GM18870 (cell line): ENCODE results near the gene RPUSD1.
"Not testable (repeated sequence)": the region's sequence is repeated elsewhere in the genome, so short reads cannot be mapped to it uniquely, and the experiment has no call there.

Experiments
- ATAC-seq: cut with Tn5 transposase; IDR thresholded peaks from one replicate; pipeline ENCODE4 v1.9.1; 2021; ENCODE audit warnings: moderate library complexity; ENCODE audit not compliant: unreplicated experiment

Gene RPUSD1

GRCh38 chr16:787978-788398 is at the start of gene RPUSD1:
RPUSD1 (minus strand) TSS chr16:788381; CDS start chr16:787737, 644 bp downstream.
- ATAC-seq = no peak

GRCh38 chr16:836822-837221 is 48.6 kb upstream of the RPUSD1 start:
- not testable (repeated sequence) for ATAC-seq

- no peak for ATAC-seq
These were observed 48.0 kb upstream of the RPUSD1 start for GRCh38 chr16:836221-836620.

GRCh38 chr16:835373-835772 is 47.2 kb upstream of the RPUSD1 start:
- ATAC-seq = no peak

GRCh38 chr16:833411-833810 is 45.2 kb upstream of the RPUSD1 start:
- ATAC-seq = no peak

- ATAC-seq = no peak
These were observed 44.6 kb upstream of the RPUSD1 start for GRCh38 chr16:832652-833336.

- ATAC-seq = no peak
These were observed 43.6 kb upstream of the RPUSD1 start for GRCh38 chr16:831571-832413.

- ATAC-seq = no peak
These were observed 42.8 kb upstream of the RPUSD1 start for GRCh38 chr16:830871-831570.

- no peak for ATAC-seq
These were observed 42.1 kb upstream of the RPUSD1 start for GRCh38 chr16:830107-830870.

- no peak for ATAC-seq
These were observed 40.7 kb upstream of the RPUSD1 start for GRCh38 chr16:828891-829290.

GRCh38 chr16:827513-827912 is 39.3 kb upstream of the RPUSD1 start:
- ATAC-seq = no peak

- no peak for ATAC-seq
These were observed 37.3 kb upstream of the RPUSD1 start for GRCh38 chr16:825341-826061.

- ATAC-seq = no peak
These were observed 36.4 kb upstream of the RPUSD1 start for GRCh38 chr16:824601-825000.

GRCh38 chr16:824194-824593 is 36.0 kb upstream of the RPUSD1 start:
- no peak for ATAC-seq

- ATAC-seq = no peak
These were observed 34.7 kb upstream of the RPUSD1 start for GRCh38 chr16:822909-823297.

- ATAC-seq = no peak
These were observed 34.2 kb upstream of the RPUSD1 start for GRCh38 chr16:822174-822908.

GRCh38 chr16:821751-822150 is 33.6 kb upstream of the RPUSD1 start:
- ATAC-seq = no peak

- ATAC-seq = no peak
These were observed 32.6 kb upstream of the RPUSD1 start for GRCh38 chr16:820748-821147.

- ATAC-seq = not testable (repeated sequence)
These were observed 31.8 kb upstream of the RPUSD1 start for GRCh38 chr16:820044-820408.
